Memory B cell (primary cell): ENCODE measurements around the gene AGT.
"Not testable (repeated sequence)": the region's sequence is repeated elsewhere in the genome, so short reads cannot be mapped to it uniquely, and the experiment has no call there.

Source experiments
- ATAC-seq: fragments of 150-1000 bp; cut with Tn5 transposase; 2 replicates; pipeline ENCODE4 v1.10.0; 2021; ENCODE audit warnings: low read depth, mild to moderate bottlenecking, moderate library complexity
- DNase-seq, 2 donors: peaks; one replicate each; pipeline ENCODE4 v3.0.0; 2022; ENCODE audit warnings: low spot score in 2 of 2
- H3K27ac Mint-ChIP-seq: one replicate; pipeline ENCODE4 v1.8.0; 2022; ENCODE audit warnings: mild to moderate bottlenecking, moderate library complexity, mixed read lengths
- H3K27me3 Mint-ChIP-seq: one replicate; pipeline ENCODE4 v1.8.0; 2022; ENCODE audit warnings: mixed read lengths
- H3K36me3 Mint-ChIP-seq: one replicate; pipeline ENCODE4 v1.8.0; 2022; ENCODE audit warnings: mild to moderate bottlenecking, mixed read lengths
- H3K4me1 Mint-ChIP-seq: one replicate; pipeline ENCODE4 v1.8.0; 2022; ENCODE audit warnings: mixed read lengths
- H3K4me3 Mint-ChIP-seq: one replicate; pipeline ENCODE4 v1.8.0; 2022; ENCODE audit warnings: mild to moderate bottlenecking, moderate library complexity, mixed read lengths
- H3K9me3 Mint-ChIP-seq: one replicate; pipeline ENCODE4 v1.8.0; 2022; ENCODE audit warnings: mixed read lengths

AGT gene

GRCh38 chr1:230680300-230681025 is 33.5 kb downstream of the AGT start:
- Mint-ChIP-seq H3K36me3 (peaks cover 36% of the 10 kb centered on the region), H3K27ac (no peak overlapping the region), H3K27me3 (no peaks in the 10 kb centered on the region), H3K4me3 (no peak overlapping the region), H3K9me3 (no peaks in the 10 kb centered on the region), H3K4me1 (no peaks in the 10 kb centered on the region)
- ATAC-seq: no peak
- no peak for DNase-seq

- Mint-ChIP-seq H3K27me3 (no peaks in the 10 kb centered on the region), H3K36me3 (peaks cover 35% of the 10 kb centered on the region), H3K27ac (no peak overlapping the region), H3K9me3 (no peaks in the 10 kb centered on the region), H3K4me1 (no peaks in the 10 kb centered on the region), H3K4me3 (no peak overlapping the region)
- no peak for DNase-seq
- ATAC-seq: no peak
Observed at GRCh38 chr1:230679825-230680224, 34.1 kb downstream of the AGT start.

GRCh38 chr1:230679192-230679591 is 34.7 kb downstream of the AGT start:
- Mint-ChIP-seq H3K36me3 (peaks cover 35% of the 10 kb centered on the region), H3K27ac (no peak overlapping the region), H3K4me1 (no peaks in the 10 kb centered on the region), H3K9me3 (no peaks in the 10 kb centered on the region), H3K4me3 (no peak overlapping the region), H3K27me3 (no peaks in the 10 kb centered on the region)
- DNase-seq: no peak
- ATAC-seq: no peak

GRCh38 chr1:230677200-230677599 is 36.7 kb downstream of the AGT start:
- ATAC-seq (no peak), DNase-seq (no peak)
- Mint-ChIP-seq H3K36me3 (peaks cover 47% of the 10 kb centered on the region), H3K4me3 (no peak overlapping the region), H3K9me3 (no peaks in the 10 kb centered on the region), H3K4me1 (no peaks in the 10 kb centered on the region), H3K27me3 (no peaks in the 10 kb centered on the region), H3K27ac (no peak overlapping the region)

- H3K36me3 Mint-ChIP-seq: peaks cover 51% of the 10 kb centered on the region
- H3K4me3 Mint-ChIP-seq: no peak overlapping the region
- no peak for ATAC-seq
- DNase-seq: no peak
- no peaks in the 10 kb centered on the region for H3K4me1 Mint-ChIP-seq
- H3K27ac Mint-ChIP-seq: no peak overlapping the region
- no peaks in the 10 kb centered on the region for H3K27me3 Mint-ChIP-seq
- H3K9me3 Mint-ChIP-seq: no peaks in the 10 kb centered on the region
Observed at GRCh38 chr1:230674581-230674980, 39.3 kb downstream of the AGT start.

- DNase-seq: no peak
- Mint-ChIP-seq H3K4me1 (no peaks in the 10 kb centered on the region), H3K27ac (no peak overlapping the region), H3K36me3 (peaks cover 53% of the 10 kb centered on the region), H3K27me3 (no peaks in the 10 kb centered on the region), H3K4me3 (no peak overlapping the region), H3K9me3 (no peaks in the 10 kb centered on the region)
- no peak for ATAC-seq
Observed at GRCh38 chr1:230669543-230669942, 44.4 kb downstream of the AGT start.

GRCh38 chr1:230668227-230668626 is 45.7 kb downstream of the AGT start:
- H3K9me3 Mint-ChIP-seq: no peaks in the 10 kb centered on the region
- H3K27me3 Mint-ChIP-seq: no peaks in the 10 kb centered on the region
- no peak overlapping the region for H3K4me3 Mint-ChIP-seq
- H3K27ac Mint-ChIP-seq: no peak overlapping the region
- no peak for ATAC-seq
- H3K36me3 Mint-ChIP-seq: peaks cover 49% of the 10 kb centered on the region
- H3K4me1 Mint-ChIP-seq: no peaks in the 10 kb centered on the region
- DNase-seq: no peak

- Mint-ChIP-seq H3K4me3 (no peak overlapping the region), H3K27ac (no peak overlapping the region), H3K4me1 (peaks cover 8% of the 10 kb centered on the region), H3K27me3 (no peaks in the 10 kb centered on the region), H3K36me3 (peaks cover 38% of the 10 kb centered on the region), H3K9me3 (no peaks in the 10 kb centered on the region)
- no peak for DNase-seq
- no peak for ATAC-seq
Observed at GRCh38 chr1:230661976-230662375, 51.9 kb downstream of the AGT start.

- Mint-ChIP-seq H3K9me3 (peaks cover 2% of the 10 kb centered on the region), H3K4me1 (peaks cover 25% of the 10 kb centered on the region), H3K27ac (no peak overlapping the region), H3K36me3 (peaks cover 26% of the 10 kb centered on the region), H3K27me3 (no peaks in the 10 kb centered on the region), H3K4me3 (no peak overlapping the region)
- DNase-seq (no peak), ATAC-seq (no peak)
Observed at GRCh38 chr1:230658691-230659090, 55.2 kb downstream of the AGT start.

- H3K4me3 Mint-ChIP-seq, DNase-seq, H3K27me3 Mint-ChIP-seq, ATAC-seq, H3K9me3 Mint-ChIP-seq, H3K27ac Mint-ChIP-seq: not testable (repeated sequence)
- Mint-ChIP-seq H3K4me1 (peaks cover 25% of the 10 kb centered on the region), H3K36me3 (peaks cover 27% of the 10 kb centered on the region)
Observed at GRCh38 chr1:230658103-230658502, 55.8 kb downstream of the AGT start.

GRCh38 chr1:230656719-230657118 is 57.2 kb downstream of the AGT start:
- Mint-ChIP-seq H3K36me3 (peaks cover 21% of the 10 kb centered on the region), H3K4me1 (peaks cover 27% of the 10 kb centered on the region)
- H3K27me3 Mint-ChIP-seq, DNase-seq, H3K4me3 Mint-ChIP-seq, H3K27ac Mint-ChIP-seq, H3K9me3 Mint-ChIP-seq, ATAC-seq: not testable (repeated sequence)
